Coronary artery (tissue), 2 donors: ENCODE results near the gene KIAA1328.

Source experiments
- DNase-seq: peaks from one replicate; pipeline ENCODE4 v3.0.0-alpha.2; 2017; ENCODE audit warnings: low spot score
- H3K27ac ChIP-seq, 2 donors: fragments of 200-600 bp; sonication (generic); one replicate each; pipeline ENCODE4 v1.5.1; 2016 to 2019
- H3K4me3 ChIP-seq: fragments of 200-600 bp; sonication (generic); 2 replicates; pipeline ENCODE4 v1.5.1; 2016; ENCODE audit warnings: mild to moderate bottlenecking, moderate library complexity
- CTCF ChIP-seq: fragments of 200-600 bp; sonication (generic); IDR thresholded peaks from one replicate; pipeline ENCODE4 v1.5.1; 2019; ENCODE audit warnings: antibody characterized with exemption

Gene KIAA1328

GRCh38 chr18:37231251-37231650 is 402.3 kb downstream of the KIAA1328 start:
- no peak overlapping the region for H3K4me3 ChIP-seq
- no peak for DNase-seq
- no peak overlapping the region for H3K27ac ChIP-seq
- TF ChIP-seq CTCF = no peak

DNA sequence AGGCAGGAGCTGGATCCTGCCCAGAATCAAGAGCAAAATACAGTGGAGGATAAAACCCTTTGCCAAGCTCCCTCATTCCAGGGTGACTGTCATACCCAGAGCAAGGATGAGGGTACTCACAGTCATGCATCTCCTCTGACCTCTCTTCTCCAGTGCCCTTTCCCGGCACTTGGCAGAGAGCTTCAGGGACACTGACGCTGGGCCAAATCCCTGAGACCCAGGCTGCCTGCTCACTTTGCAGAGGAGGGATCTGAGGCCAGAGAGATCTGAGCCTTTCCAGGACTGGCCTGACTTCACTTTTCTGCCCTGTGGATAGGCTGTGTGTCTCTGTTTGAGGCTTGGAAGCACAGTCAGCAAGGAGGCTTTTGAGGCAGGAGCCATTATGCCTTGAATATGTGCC is 406.7 kb downstream of the KIAA1328 start:
- no peak overlapping the region for H3K4me3 ChIP-seq
- no peak for TF ChIP-seq CTCF
- no peak overlapping the region for H3K27ac ChIP-seq
- DNase-seq = no peak

GRCh38 chr18:37238282-37239108 is 409.6 kb downstream of the KIAA1328 start:
- H3K27ac ChIP-seq = no peak overlapping the region
- H3K4me3 ChIP-seq = no peak overlapping the region
- no peak for DNase-seq
- no peak for TF ChIP-seq CTCF

DNA sequence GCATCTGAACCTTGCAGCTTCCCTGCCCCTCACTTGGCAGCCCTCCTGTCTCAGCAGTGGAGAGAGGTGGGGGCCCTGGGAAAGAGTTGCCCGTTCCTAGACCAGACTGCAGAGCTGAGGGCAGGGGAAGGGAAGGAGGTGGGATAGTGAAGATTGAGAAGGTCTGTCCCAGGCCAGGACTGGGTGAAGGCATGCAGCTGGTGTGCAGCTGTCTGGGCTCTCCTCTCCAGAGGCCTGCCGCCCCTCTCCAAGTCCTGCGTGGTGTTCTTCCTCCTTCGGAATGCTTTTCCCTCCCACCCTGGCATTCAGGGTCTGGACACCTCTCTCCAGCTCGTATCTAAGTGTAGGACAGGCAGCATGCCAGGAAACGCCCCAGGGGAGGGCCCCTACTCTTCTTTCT is 413.2 kb downstream of the KIAA1328 start:
- no peak for TF ChIP-seq CTCF
- H3K4me3 ChIP-seq = no peak overlapping the region
- H3K27ac ChIP-seq = no peak overlapping the region
- DNase-seq = no peak

GRCh38 chr18:37242826-37243560 is 414.1 kb downstream of the KIAA1328 start:
- DNase-seq = no peak
- TF ChIP-seq CTCF = no peak
- Histone ChIP-seq H3K4me3 (no peak overlapping the region), H3K27ac (no peak overlapping the region)

DNA sequence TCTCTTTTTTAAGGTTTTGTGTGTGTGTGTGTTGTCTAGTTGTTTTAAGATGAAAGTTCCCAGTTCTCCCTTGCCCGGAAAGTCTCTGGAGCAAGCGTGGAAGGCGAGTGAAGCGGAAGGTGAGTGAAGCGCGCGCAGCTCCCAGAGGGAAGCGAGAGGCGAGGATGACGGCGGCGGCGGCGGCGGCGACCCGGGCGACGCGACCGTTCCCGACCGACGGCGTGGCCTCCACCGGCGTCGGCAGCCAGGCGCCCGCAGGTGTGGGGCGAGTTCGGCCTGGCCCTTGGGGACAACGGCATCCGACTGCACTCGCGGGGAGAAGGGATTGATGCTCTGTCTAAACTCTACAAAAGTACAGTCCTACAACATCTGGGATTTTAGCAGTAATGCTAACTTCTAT is 414.8 kb downstream of the KIAA1328 start:
- no peak overlapping the region for H3K4me3 ChIP-seq
- DNase-seq = no peak
- no peak overlapping the region for H3K27ac ChIP-seq
- TF ChIP-seq CTCF = no peak

GRCh38 chr18:37244618-37245017 is 415.7 kb downstream of the KIAA1328 start:
- DNase-seq = no peak

More at GRCh38 chr18:37244618-37245017, 415.7 kb downstream of the KIAA1328 start:
- no peak overlapping the region for H3K4me3 ChIP-seq
- no peak overlapping the region for H3K27ac ChIP-seq
- TF ChIP-seq CTCF = no peak
